GM04504 (cell line): Measurements from ENCODE around the gene CDH4.

ENCODE experiments used
- DNase-seq: peaks from one replicate; pipeline ENCODE4 v3.0.0-alpha.2; 2012; ENCODE audit warnings: low read depth

The CDH4 gene

DNA sequence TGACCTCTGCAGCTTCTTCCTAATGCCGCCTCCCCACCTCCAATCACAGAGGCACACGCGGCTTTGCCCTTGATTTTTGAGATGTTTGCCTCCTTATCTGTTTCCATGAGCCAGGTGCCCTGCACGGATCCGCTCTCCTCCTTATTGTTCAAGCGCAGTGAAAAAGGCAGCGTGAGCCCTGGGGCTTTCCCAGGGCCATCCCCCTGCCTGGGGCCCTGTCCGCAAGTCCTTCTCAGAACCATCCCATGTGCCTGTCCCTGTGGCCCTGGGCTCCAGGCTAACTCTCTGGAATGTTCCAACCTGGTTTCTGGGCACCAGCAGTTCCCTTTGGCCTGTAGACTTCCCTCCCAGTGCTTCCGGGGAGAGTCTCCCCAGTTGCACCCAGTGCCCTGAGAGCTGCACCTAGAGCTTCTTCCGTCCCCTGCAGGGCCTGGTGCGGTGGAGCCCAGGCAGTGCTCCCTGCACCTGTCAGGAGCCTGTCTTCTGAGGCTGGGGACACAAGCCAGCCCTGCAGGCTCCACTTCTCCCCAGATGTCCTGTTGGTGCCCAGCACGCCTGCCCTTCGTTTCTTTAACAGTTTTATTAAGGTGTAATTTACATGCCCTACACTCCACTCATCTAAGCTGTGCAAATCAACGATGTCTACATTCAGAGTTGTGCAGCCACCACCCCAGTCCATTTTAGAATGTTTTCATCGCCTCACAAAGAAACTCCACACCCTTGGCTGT lies 330.3 kb downstream of the CDH4 start:
- DNase-seq, result no peak

DNA sequence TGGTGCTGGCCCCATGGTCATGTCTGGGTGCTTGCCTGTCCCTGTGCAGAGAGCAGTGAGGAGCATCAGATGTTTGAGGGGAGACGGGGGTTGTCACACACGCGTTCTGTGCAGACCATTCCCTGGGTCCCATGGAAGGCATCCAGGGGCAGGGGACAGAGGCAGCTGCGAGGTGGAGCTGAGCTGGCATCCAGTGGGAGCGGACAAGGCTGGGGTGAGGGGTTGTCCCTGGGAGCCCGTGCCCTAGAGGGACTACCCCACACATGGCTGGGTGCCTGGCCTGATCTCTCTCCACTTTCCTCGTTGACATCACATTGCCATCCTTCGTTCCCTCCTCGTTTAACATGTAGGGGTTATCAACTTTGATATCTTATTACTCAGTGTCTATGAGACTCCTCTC lies 331.3 kb downstream of the CDH4 start:
- no peak for DNase-seq

DNA sequence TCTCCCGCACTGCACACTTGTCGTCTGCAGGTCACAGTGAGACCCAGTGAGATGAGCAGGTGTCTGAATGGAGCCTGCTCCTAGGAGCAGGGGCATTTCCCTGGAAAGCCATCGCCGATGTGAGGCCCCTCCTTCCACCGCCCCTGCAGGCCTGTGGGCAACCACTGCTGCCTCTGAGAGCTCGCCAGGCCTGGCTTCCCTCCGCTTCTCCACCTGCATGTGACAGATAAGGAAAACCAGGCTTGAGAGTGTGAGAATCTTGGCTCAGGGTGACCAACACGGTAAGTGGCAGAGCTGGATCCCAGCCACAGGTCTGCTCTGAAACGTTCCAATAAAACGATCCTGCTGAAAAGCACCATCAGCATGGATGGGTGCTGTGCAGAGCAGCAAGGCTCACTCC lies 332.8 kb downstream of the CDH4 start:
- DNase-seq, result no peak

DNA sequence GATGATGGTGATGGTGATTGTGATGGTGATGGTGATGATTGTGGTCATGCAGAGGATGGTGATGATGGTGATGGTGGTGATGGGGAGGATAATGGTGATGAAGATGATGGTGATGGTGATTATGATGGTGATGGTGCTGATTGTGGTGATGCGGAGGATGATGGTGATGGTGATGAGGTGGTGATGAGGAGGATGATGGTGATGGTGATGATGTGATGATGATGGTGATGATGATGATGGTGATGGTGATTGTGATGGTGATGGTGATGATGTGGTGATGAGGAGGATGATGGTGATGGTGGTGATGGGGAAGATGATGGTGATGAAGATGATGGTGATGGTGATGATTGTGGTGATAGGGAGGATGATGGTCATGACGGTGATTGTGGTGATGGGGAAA lies 333.7 kb downstream of the CDH4 start:
- DNase-seq, result no peak

DNA sequence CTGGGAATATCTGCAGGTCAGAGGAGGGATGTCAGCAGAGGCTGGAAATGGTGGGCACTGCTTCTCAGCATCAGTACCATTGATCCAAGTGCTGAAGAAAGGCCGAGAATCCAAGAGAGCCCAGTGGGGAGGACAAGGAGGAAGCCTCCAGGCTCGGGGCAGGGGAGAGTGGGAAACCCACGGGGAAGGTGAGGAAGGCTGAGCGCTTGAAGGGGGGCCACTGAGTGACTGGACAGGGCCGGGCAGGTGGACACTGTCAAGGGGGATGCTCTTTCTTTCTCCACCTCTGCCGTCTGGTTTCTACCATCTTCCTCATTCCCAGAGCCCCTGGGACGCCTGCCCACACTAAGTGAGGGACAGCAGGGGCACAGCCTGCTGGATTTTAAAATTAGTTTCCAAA lies 335.0 kb downstream of the CDH4 start:
- DNase-seq, result no peak

DNA sequence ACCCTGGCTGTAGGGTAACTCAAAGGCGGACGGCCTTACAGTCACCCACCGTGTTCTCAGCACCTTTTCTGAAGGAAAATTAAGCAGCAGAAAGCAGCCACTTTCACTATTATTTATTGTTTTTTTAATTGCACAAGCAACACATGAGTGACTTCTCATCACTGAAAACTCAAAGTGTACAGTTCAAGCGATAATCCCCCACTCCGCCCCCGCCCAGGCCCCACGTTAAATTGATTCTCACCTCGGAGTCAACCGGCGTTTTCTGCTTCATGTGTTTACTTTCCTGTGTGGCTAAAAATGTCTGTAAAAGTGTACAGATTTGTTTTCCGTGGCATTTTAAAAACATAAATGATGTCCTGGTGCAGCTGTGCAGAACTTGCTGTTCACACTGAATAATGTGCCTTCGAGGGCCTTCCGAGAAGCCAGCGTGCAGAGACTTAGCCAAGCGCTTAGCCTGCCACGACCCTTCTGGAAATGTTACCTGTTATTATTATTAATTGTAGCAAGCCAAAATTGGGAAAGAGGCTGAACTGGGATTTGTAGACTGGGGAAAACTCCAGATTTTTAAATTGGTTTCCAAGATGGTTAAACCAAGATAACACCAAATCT lies 335.7 kb downstream of the CDH4 start:
- no peak for DNase-seq

DNA sequence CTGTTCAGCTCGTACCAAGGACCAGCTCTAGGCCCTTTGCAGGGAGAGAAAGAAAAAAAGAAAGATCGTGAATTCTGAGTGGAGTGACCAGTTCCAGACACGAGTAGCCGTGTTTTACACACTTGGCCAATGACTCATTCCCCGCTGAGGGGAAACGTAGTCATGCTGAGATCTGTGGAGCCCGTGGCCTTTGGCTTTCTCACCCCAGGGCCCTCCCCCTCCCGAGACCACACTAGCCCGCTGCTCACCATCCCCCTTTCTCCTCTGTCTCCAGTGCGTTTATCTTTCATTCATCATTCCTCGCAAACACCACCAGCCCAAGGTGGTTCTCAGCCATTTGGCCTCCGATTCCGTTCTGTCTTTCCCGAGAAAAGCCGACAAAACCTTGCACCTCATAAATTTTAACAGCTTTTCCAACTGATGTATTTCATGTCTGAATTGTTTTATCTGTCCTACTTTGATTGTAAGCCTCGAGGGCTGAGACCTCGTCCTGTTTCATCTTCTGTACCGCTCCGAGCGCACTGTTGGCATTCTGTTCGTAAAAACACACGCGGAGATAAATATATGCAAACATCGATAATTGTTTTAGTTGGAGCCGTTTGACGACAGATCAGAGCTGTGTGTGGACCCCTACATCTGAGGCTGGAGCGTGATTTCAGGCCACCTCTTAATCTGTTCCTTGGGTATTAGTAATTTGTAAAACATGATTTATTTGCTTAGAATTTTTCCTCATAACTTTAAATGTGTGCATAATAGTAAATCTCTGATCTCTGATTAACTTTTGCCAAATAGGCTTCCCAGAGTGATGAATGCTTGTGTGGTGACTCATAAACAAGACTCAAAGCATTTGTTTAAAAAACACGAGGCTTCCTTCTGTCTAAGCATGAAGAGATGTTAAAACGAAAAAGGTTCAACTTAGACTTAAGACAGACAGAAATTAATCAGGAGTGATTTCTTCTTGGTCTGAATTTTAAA lies 336.6 kb downstream of the CDH4 start:
- peak; percentile 59 for DNase-seq

DNA sequence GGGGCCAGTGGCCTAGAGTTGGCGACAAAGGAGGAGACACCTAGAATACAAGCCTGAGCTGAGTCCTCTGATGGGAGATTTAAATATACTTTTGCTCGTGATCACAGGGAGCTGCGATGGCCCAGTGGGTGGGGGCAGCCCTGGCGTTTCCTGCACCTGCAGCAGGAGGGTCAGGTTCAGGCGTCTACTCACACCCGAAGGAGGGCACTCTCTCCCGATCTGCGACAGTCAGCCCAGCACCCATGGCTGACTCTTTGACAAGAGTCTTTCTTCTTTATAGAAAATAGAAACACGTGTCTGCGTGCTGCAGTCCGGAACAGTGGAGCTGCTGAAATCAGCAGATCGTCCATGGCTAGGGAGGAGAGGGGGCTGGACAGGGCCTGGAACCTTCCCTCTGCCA lies 338.2 kb downstream of the CDH4 start:
- no peak for DNase-seq

DNA sequence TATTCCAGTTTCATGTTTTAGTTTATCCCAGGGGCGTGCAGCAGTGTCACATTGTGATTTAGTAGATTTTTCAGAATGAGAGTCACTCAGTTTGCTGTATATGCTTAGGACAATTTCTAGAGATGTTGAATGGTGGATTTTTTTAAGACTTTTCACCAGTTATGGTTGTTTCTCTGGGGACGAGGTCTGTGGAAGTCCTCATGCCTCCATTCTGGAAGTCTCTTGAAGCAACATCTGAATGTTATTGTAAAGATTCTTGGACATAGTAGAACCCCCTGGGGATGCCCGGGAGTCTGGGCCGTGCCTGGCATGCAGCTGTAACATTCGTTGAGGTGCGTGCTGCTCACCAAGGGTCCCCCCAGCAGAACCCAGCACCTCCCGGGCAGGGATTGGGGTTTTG lies 341.5 kb downstream of the CDH4 start:
- no peak for DNase-seq

DNA sequence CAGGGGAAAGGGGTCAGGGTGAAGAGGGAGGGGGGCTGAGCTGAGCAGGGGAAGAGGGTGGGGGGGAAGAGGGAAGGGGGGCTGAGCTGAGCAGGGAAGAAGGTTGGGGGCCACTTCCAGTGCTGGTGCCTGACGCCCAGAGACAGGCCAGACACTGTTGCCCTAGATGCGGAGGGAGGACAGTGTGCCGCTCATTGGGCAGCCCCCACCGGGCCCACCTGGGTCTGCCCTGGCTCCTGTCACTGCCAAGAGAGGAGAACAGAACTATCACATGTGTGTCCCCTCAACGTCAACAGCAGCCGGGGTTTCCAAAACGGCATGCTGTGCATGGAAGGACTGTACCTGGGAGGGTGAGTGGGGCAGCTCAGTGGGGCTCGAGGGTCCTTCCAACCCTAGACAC lies 342.1 kb downstream of the CDH4 start:
- no peak for DNase-seq

DNA sequence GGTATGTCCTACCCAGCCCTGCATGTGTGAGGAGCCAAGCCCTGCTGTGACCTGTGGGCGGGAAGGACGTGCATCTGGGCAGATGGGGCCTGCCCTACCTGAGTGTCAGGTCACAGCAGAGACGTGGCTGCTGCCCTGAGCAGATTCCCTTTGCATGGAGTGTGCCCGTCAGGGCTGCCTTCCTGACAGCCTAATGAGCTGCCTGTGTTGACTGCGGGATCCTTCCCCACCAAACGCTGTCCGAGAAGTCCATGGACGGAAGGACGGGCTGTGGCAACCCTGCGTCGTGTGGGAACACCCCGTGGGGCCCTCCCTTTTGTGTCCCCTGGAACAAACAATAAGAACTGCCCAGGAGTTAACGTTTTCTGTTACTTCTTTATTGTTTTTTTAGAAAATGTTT lies 343.2 kb downstream of the CDH4 start:
- DNase-seq, result no peak

DNA sequence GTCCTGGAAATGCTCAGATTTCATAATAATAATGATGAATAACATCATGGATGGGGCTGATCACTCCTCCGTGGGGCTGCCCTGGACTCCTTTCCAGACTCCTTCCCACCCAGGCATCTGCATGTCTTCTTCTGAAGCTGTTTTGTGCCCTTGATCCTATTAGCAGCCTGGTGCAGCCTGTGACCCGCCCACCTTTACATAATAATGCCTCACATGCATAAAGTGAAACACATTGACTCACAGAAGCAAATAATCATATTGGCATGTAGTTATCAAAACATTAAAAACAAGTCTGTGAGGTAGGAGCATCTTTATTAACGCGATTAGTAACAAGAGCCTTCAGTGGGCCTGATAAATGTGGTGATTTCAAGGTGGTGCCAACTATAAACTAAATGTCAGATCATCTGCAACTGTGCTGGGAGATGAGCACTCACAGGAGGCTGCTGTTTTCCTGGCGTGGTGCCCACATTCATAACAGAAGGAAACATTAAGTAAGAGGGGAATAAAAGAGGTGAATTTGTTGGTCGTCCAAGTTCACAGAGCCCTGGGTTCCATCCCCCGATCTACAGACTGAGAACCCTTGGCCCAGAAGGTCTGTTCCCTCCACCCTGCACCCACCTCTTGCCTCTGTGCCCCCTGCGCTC lies 344.7 kb downstream of the CDH4 start:
- no peak for DNase-seq

DNA sequence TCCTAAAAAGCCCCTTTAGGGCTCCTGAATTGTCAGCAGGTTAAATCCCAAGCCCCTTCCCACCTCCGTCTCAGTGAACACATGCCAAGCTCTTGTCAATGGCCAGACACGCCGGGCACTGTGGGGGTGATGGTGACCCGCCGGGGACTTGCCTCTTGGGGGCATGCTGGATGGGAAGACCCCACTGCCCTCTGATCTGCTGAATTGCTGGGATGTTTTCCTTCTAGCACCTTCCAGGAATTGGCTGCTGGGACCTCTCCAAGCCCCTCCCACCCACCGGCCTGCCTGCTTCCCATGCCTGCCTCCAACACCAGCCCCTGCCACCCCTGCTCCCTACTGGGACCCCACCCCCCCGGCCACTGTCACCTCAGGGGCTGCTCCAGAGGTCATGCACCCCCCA lies 345.9 kb downstream of the CDH4 start:
- no peak for DNase-seq

DNA sequence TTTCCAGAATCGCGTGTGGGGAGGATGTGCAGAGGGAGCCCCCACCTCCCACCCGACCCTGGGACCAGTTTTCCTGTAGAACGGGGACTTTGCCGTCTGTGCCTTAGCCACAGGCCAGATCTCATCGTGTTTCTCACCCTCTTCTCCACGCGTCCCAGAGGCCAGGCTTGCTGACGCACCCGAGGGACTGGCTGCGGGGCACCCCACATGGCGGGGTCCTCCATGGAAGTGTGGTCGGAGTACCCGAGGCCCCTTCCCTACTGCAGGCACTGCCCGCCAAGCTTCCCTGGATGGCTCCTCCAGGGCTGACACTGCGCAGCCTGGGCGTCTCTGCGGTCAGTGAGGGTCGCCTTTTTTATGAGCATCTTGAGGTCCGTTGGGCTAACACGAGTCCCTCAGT lies 346.5 kb downstream of the CDH4 start:
- no peak for DNase-seq

DNA sequence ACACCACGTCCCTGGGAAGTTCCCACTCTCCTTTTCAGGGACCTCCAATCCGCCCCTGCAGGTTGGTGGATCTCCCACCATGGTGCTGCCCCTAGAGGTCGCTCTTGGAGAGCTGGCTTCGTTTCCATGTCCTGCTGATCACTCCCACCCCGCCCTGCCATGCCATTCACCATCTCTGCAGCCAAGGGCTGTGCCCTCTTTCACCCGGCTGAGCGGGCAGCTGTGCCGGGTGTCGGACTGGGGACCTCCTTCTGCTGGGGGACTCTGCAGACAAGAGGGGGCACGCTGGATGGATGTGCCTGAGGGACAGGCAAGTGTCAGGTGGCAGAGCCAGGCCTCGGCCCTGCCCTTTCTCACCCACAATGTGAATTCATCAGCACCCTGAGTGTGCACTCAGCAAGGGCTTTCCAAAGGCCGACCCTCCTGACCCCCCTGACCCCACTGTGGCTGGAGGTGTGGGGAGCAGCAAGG lies 347.0 kb downstream of the CDH4 start:
- DNase-seq, result no peak

DNA sequence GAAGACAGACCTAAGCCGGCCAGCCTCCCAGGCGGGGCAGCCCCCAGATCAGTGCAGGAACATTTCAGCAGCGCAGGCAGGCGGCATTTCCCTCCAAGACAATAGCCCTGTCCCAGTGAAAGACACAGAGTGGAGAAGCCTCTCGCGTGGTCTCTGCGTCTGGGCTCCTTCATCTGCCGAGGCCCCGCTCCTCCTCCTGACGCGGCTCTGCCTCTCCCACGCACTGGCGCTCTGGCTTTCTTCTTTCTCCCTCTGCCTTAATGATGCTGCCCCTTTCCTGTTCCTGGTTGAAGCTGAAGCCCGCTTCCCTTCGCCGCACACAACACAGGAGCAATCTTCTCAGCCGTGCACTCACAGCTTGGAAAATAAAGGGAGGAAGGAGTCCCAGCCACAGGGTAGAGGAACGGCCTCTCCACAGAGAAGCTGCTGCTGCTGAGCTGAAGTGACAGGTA lies 347.5 kb downstream of the CDH4 start:
- no peak for DNase-seq

DNA sequence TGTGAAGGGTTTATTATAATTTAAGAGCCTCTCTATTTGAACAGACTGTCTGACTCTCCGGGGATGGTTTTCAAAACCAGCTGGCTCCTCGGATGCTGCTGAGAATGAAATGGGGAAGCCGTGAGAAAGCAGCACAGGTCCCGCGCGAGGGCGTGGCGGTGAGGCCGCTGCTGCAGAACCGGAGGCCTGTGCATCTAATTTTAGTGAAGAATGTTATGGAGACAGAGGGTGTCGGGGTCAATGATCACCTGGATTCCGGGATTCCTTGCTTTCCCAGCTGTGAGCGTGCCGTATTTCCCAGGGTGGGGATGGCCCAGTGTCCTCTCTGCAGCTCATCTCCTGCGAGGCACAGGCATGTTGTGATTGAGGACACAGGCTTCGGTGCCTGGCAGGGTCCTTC lies 348.0 kb downstream of the CDH4 start:
- DNase-seq, result no peak

DNA sequence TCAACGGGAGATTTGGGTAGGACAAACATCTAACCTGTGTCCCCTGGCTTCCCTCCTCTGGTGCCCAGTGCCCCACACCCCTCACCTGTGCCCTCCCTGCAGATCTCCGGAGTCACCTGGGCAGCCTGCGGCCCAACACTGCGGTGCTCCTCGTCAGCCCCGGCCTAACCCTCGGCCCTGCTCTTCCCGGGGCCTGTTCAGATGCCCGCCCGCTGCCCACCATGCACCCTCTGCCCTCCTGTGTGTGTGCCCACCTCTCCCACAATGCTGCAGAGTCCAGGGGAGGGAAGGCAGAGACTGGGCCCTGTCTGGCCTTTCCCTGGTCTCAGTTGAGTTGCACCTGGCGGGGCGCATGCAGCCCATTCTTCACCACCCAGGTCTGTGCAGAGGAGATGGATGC lies 349.3 kb downstream of the CDH4 start:
- no peak for DNase-seq

DNA sequence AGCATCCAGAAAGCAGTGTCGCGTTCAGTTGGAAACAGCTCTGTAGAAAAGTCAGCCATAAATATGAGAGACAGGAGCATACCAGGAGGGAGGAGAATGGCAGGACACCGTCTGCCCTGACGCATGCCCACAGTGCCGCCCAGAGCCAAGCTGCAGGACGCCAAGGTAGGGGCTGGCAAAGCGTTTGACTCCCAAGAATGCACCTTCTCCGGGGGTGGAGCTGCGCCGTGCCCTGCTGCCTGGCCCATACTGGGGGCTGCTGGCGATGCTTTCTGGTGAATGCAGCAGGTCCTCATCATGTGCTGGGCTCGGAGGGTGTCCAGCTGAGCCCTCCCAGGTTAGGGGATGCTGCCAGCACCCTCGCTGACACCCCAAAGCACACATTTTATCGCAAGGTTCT lies 349.8 kb downstream of the CDH4 start:
- DNase-seq, result no peak

DNA sequence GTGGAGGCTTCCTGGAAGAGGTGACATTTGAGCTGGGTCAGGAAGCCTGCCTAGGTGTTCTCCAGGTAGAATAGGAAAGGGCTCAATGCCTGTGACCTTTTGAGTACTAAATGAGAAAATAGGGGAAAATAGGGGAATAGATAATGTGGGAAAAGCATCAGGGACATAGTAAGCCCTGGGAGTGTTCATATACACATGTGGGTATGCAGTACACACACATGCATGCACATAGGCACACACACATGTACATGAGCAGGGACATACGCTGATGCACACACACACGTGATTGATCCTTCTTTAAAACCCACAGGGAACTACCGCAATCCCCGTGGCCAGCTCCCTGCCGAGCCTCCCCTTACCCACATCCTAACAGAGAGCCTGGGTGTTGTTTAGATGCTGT lies 351.7 kb downstream of the CDH4 start:
- no peak for DNase-seq

DNA sequence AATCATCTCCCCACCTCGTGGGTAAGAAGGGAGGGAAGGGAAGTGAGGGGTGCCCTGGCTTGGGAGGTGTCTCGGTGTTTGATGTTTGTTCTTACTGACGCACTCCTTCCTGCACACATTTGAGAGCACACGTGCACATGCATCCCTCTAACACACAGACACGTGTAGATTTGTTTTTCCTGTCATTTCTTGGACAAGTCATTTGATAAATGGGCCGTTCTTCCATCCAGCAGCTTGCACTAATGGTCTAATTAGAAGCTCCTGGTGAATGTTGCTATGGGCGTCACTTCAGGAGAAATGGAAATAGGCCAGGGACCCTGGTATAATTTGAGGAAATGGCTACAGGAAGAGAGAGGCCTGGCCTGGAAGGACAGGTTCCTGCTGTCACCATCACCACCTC lies 352.5 kb downstream of the CDH4 start:
- DNase-seq, result no peak

DNA sequence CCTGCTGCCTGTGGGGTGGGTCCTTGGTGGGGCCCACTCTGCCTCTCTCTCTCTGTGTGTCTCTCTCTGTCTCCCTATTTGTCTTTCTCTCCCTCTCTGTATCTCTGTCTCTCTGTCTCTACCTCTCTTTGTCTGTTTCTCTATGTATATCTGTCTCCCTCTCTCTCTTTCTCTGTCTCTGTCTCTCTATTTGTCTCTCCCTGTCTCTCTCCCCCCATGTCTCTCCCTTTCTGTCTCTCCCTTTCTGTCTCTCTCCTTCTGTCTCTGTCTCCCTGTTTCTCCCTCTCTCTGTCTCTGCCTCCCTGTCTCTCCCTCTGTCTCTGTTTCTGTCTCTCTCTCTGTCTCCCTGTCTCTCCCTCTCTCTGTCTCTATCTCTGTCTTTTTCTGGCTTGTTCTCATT lies 353.2 kb downstream of the CDH4 start:
- DNase-seq, result no peak
